Measurements from ENCODE around the gene ART4. TPM values are rescaled to one million over a fixed set of nuclear protein-coding genes. Genes with fewer than 3 reads are reported as not detected.

The ART4 gene
- total RNA-seq, 1 experiment from 2014 or later: not detected

GRCh38 chr12:14840616-14841015 lies 2.7 kb downstream of the ART4 start:
- Histone ChIP-seq H3K27ac (ENCODE audit: low read depth, low read length) (no peak overlapping the region), H3K9me3 (ENCODE audit: control insufficient read depth in 1 of 2, insufficient read depth in 1 of 2, low read depth in 1 of 2, low read length in 2 of 2) (no peaks in the 10 kb centered on the region), H3K79me2 (ENCODE audit: insufficient read depth, low read length) (no peaks in the 10 kb centered on the region), H4K20me1 (ENCODE audit: insufficient read depth) (no peaks in the 10 kb centered on the region), H3K4me3 (replicated peaks in 1 of 2; ENCODE audit: low read depth in 1 of 2, low read length in 2 of 2) (no peak overlapping the region), H3K9ac (ENCODE audit: low read length) (no peak overlapping the region), H3K9me2 (ENCODE audit: insufficient read depth) (no peaks in the 10 kb centered on the region), H3K4me2 (ENCODE audit: low read length) (no peak overlapping the region), H3K27me3 (ENCODE audit: insufficient read depth, low read length) (no peaks in the 10 kb centered on the region), H2AFZ (ENCODE audit: low read depth, low read length, poor library complexity, severe bottlenecking) (no peak overlapping the region), H3K36me3 (ENCODE audit: control insufficient read depth in 1 of 2, insufficient read depth in 2 of 2, low read length in 2 of 2) (no peaks in the 10 kb centered on the region), H3K4me1 (ENCODE audit: control insufficient read depth in 1 of 2, insufficient read depth in 2 of 2, low read length in 2 of 2) (peaks cover 0 to 22% of the 10 kb centered on the region in 2 experiments; a peak in 2 of 4 replicates)
- RAD21 ChIA-PET (ENCODE audit: low non-redundant PET in 1 of 2, low total read pairs in 2 of 2, uncharacterized antibody in 2 of 2, unreplicated experiment in 2 of 2): no interaction called here
- TF ChIP-seq SRF (IDR thresholded peaks at IDR 0.05; ENCODE audit: low read depth) (no peak), EGR1 (IDR thresholded peaks at IDR 0.05; ENCODE audit: low read depth) (no peak), RAD21 (IDR thresholded peaks at IDR 0.05; ENCODE audit: low read depth) (no peak), POLR2AphosphoS5 (IDR thresholded peaks at IDR 0.05; ENCODE audit: low read depth, low read length) (no peak), SIN3A (IDR thresholded peaks at IDR 0.05; ENCODE audit: low read depth) (no peak), ZFX (IDR thresholded peaks at IDR 0.05) (no peak), CEBPB (IDR thresholded peaks at IDR 0.05; ENCODE audit: low read depth) (no peak), FOSL1 (IDR thresholded peaks at IDR 0.05; ENCODE audit: low read depth) (no peak), CTCF (IDR thresholded peaks at IDR 0.05 in 2 of 3, conservative IDR thresholded peaks at IDR 0.05 in 1 of 3; ENCODE audit: borderline replicate concordance in 1 of 3, insufficient read depth in 1 of 3, low read depth in 2 of 3, low read length in 2 of 3) (no peak), ELF1 (IDR thresholded peaks at IDR 0.05; ENCODE audit: borderline replicate concordance, low read depth) (no peak), YY1 (IDR thresholded peaks at IDR 0.05; ENCODE audit: extremely low read depth, insufficient replicate concordance, low read depth, low read length) (no peak), EZH2phosphoT487 (IDR thresholded peaks at IDR 0.05; ENCODE audit: borderline replicate concordance) (no peak), ATF3 (IDR thresholded peaks at IDR 0.05) (no peak), CBX3 (IDR thresholded peaks at IDR 0.05; ENCODE audit: low read depth) (no peak), EZH2 (IDR thresholded peaks at IDR 0.05) (no peak), ZBTB33 (IDR thresholded peaks at IDR 0.05; ENCODE audit: extremely low read depth, insufficient replicate concordance, low read length) (no peak), POLR2A (IDR thresholded peaks at IDR 0.05; ENCODE audit: borderline replicate concordance, extremely low read depth, insufficient read depth, insufficient read length) (no peak)
- ATAC-seq (no peak), DNase-seq (ENCODE audit: low read depth, low spot score) (no peak)
- POLR2A ChIA-PET: no interaction called here
- no TSS peak for BruUV-seq (replicated peaks)
- intact Hi-C loops (cut with micrococcal nuclease): loop anchor here (10.0 kb wide), 2 partner anchors 384 to 684 kb away; partner anchors contain the start of gene RERG
- CTCF ChIA-PET: no interaction called here
